HG03342 (cell line): ENCODE measurements around the gene GUCY2F.

Experiments used
- ATAC-seq: cut with Tn5 transposase; IDR thresholded peaks from one replicate; pipeline ENCODE4 v1.9.1; 2021; ENCODE audit warnings: mild to moderate bottlenecking, moderate library complexity; ENCODE audit not compliant: unreplicated experiment

The GUCY2F gene

GRCh38 chrX:109344678-109345077 lies 137.2 kb downstream of the GUCY2F start:
- ATAC-seq, result no peak

- no peak for ATAC-seq
These were observed 137.8 kb downstream of the GUCY2F start for GRCh38 chrX:109344101-109344500.

GRCh38 chrX:109343671-109344070 lies 138.2 kb downstream of the GUCY2F start:
- no peak for ATAC-seq

- no peak for ATAC-seq
These were observed 145.7 kb downstream of the GUCY2F start for GRCh38 chrX:109336141-109336540.

- no peak for ATAC-seq
These were observed 154.6 kb downstream of the GUCY2F start for GRCh38 chrX:109327251-109327650.
